Breast epithelium (tissue), 4 donors: ENCODE results near the gene FAM193A. TPM values are rescaled to one million over a fixed set of nuclear protein-coding genes. Genes with fewer than 3 reads are reported as not detected.

Source experiments
- DNase-seq, 2 donors: peaks; one replicate each; pipeline ENCODE4 v3.0.0-alpha.2; 2019; ENCODE audit warnings: low spot score in 2 of 2
- H3K27ac ChIP-seq, 2 donors: fragments of 200-600 bp; sonication (generic) in 1 of 2; one replicate each; pipeline ENCODE4 v1.5.1; 2016 to 2019; ENCODE audit warnings: mild to moderate bottlenecking in 1 of 2
- H3K27me3 ChIP-seq, 2 donors: fragments of 200-600 bp; sonication (generic) in 1 of 2; one replicate each; pipeline versions ENCODE4 v1.5.1 to v1.6.0; 2017 to 2019; ENCODE audit warnings: control low read depth in 1 of 2, mild to moderate bottlenecking in 1 of 2
- H3K36me3 ChIP-seq: fragments of 200-600 bp; one replicate; pipeline ENCODE4 v1.5.1; 2019
- H3K4me1 ChIP-seq, 2 donors: fragments of 200-600 bp; sonication (generic); one replicate each; pipeline ENCODE4 v1.5.1; 2016 to 2019; ENCODE audit warnings: control low read depth in 1 of 2
- H3K4me3 ChIP-seq, 3 donors: fragments of 200-600 bp; sonication (generic); 1 replicate in 2 of 3; 2 replicates in 1 of 3; pipeline ENCODE4 v1.5.1; 2016 to 2019; ENCODE audit warnings: mild to moderate bottlenecking in 3 of 3, moderate library complexity in 2 of 3
- H3K9me3 ChIP-seq, 2 donors: fragments of 200-600 bp; sonication (generic) in 1 of 2; one replicate each; pipeline ENCODE4 v1.5.1; 2016 to 2019; ENCODE audit warnings: control low read depth in 1 of 2
- POLR2A ChIP-seq: fragments of 450-650 bp; IDR thresholded peaks from one replicate; pipeline ENCODE4 v1.6.1; 2016; ENCODE audit warnings: antibody characterized with exemption, mild to moderate bottlenecking, moderate library complexity
- POLR2AphosphoS5 ChIP-seq, 3 donors: sonication (generic); formaldehyde crosslinking; IDR thresholded peaks; one replicate each; pipeline ENCODE4 v1.6.1; 2017; ENCODE audit warnings: antibody characterized with exemption in 3 of 3
- intact Hi-C: fragments of 100-400 bp; cut with DNase I; formaldehyde crosslinking; loops from one replicate; pipeline ENCODE4 v1.15.1; 2023; ENCODE audit warnings: low total_unique reads
- total RNA-seq, 3 donors: library from RNA; depleted of rRNA; stranded (reverse); fragments of >200 nt; gene quantifications; one replicate each; pipeline ENCODE4 v1.1.0, GENCODE V29; 2016
- TF ChIP-seq, protein P1 (sequence below), 3 donors: fragments of 450-650 bp; IDR thresholded peaks; one replicate each; pipeline ENCODE4 v1.5.1; 2016 to 2017; ENCODE audit warnings: antibody characterized with exemption in 3 of 3, mild to moderate bottlenecking in 3 of 3, moderate library complexity in 3 of 3

Gene FAM193A
- total RNA-seq, 3 donors from 2014 or later: 24.5 to 26.5 (median 24.7) TPM

DNA sequence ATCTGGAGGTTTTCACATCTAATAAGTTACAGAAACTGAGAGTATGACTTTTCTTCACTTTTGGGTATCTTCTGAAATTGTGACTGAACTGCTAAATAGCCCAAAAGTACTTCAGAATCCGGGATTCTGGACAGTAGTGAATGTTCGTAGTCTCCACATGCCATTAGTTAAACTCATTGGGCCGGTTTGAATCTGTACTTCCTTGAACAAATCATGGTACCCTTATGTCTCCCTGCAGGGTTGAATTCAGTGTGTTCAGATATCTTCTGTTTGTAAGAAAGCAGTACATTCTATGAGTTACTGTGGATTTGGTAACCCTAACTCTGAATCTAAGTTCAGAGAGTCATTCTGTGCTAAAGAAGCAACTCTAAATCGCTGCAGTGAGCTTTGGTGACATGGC, 33.6 kb downstream of the FAM193A start:
- Histone ChIP-seq H3K27me3 (no peaks in the 10 kb centered on the region), H3K9me3 (no peaks in the 10 kb centered on the region), H3K27ac (peak overlapping the region in 1 of 2 donors; percentile 78), H3K4me3 (no peak overlapping the region), H3K4me1 (no peaks in the 10 kb centered on the region), H3K36me3 (no peaks in the 10 kb centered on the region)
- TF ChIP-seq, protein P1, sequence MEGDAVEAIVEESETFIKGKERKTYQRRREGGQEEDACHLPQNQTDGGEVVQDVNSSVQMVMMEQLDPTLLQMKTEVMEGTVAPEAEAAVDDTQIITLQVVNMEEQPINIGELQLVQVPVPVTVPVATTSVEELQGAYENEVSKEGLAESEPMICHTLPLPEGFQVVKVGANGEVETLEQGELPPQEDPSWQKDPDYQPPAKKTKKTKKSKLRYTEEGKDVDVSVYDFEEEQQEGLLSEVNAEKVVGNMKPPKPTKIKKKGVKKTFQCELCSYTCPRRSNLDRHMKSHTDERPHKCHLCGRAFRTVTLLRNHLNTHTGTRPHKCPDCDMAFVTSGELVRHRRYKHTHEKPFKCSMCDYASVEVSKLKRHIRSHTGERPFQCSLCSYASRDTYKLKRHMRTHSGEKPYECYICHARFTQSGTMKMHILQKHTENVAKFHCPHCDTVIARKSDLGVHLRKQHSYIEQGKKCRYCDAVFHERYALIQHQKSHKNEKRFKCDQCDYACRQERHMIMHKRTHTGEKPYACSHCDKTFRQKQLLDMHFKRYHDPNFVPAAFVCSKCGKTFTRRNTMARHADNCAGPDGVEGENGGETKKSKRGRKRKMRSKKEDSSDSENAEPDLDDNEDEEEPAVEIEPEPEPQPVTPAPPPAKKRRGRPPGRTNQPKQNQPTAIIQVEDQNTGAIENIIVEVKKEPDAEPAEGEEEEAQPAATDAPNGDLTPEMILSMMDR (IDR thresholded peaks at IDR 0.05): no peak
- no peak for TF ChIP-seq POLR2AphosphoS5 (IDR thresholded peaks at IDR 0.05)
- no peak for TF ChIP-seq POLR2A
- intact Hi-C loops: no loop called here
- no peak for DNase-seq

DNA sequence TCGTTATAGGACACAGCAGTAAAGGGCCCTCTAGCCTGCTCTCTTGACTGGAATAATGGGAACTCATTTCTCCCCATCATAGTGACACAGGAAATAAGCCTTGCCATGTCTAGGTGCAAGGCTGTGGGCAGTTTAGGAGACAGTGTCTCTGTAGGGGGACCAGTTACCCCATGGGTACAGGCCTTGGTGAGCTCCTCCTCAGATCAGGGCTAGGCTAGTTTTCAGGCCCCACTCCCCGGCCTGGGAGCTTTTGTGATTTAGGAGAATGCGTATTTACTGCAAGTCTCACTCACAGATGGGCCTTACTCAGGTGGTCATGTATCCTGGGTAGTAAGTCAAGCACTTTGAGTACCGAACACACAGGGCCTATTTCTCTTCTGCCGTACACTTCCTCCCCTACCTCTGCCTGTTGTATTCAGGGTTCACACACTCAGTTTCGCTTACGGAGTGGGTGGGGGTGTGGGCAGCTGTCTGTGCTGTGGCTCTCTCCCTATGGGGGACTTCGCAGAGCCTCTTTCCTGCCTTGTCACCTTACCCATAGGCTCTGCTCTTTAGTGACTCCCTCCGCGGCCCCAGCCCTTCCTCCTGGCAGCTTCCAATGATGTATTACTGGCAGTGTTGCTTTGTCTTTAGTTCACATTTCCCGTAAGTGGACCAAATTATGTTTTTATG, 34.2 kb downstream of the FAM193A start:
- TF ChIP-seq POLR2A (no peak), POLR2AphosphoS5 (IDR thresholded peaks at IDR 0.05) (no peak)
- TF ChIP-seq, protein P1 (IDR thresholded peaks at IDR 0.05): no peak
- Histone ChIP-seq H3K4me1 (no peaks in the 10 kb centered on the region), H3K27me3 (no peaks in the 10 kb centered on the region), H3K27ac (peak overlapping the region; percentile 21 to 78), H3K9me3 (no peaks in the 10 kb centered on the region), H3K36me3 (no peaks in the 10 kb centered on the region), H3K4me3 (no peak overlapping the region)
- intact Hi-C loops: no loop called here
- no peak for DNase-seq

DNA sequence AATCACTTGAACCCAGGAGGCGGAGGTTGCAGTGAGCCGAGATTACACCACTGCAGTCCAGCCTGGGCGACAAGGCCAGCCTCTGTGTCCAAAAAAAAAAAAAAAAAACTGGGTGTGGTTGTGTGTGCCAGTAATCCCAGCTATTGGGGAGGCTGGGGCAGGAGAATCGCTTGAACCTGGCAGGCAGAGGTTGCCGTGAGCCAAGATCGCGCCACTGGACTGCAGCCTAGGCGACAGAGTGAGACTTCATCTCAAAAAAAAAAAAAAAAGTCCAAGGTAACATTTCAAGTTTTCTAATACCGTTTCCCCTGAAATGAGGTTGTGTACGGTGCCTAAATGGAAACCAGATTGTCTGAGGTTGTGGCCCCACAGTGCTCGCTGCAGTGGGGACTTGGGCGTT, 35.6 kb downstream of the FAM193A start:
- DNase-seq: no peak
- no peaks in the 10 kb centered on the region for H3K36me3 ChIP-seq
- no peak overlapping the region for H3K4me3 ChIP-seq
- no peaks in the 10 kb centered on the region for H3K27me3 ChIP-seq
- no peak overlapping the region for H3K27ac ChIP-seq
- no peaks in the 10 kb centered on the region for H3K4me1 ChIP-seq
- intact Hi-C loops: no loop called here
- no peak for TF ChIP-seq POLR2A
- TF ChIP-seq POLR2AphosphoS5 (IDR thresholded peaks at IDR 0.05): no peak
- TF ChIP-seq, protein P1 (IDR thresholded peaks at IDR 0.05): no peak
- no peaks in the 10 kb centered on the region for H3K9me3 ChIP-seq

DNA sequence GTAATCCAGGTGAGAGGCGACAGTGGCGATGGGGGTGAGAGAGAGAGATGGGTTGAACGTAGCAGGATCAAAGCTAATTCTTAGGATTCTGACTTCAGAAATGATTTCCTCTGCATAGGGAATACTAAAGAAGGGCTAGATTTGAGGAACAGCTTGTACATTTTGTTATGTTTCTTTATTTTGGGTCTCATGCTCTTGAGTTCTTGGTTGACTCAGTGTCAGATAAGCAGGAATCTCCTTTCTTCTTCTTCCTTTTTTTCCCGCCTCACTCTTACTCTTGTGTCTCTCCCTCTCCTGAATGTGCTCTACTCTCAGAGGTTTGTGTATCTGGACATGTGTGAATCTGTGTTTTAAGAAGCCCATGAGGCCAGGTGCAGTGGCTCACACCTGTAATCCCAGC, 36.4 kb downstream of the FAM193A start:
- no peak for DNase-seq
- no peaks in the 10 kb centered on the region for H3K9me3 ChIP-seq
- H3K27me3 ChIP-seq: no peaks in the 10 kb centered on the region
- no peak for TF ChIP-seq POLR2A
- TF ChIP-seq, protein P1 (IDR thresholded peaks at IDR 0.05): no peak
- no peak for TF ChIP-seq POLR2AphosphoS5 (IDR thresholded peaks at IDR 0.05)
- no peaks in the 10 kb centered on the region for H3K36me3 ChIP-seq
- no peak overlapping the region for H3K4me3 ChIP-seq
- H3K27ac ChIP-seq: no peak overlapping the region
- H3K4me1 ChIP-seq: no peaks in the 10 kb centered on the region
- intact Hi-C loops: no loop called here

DNA sequence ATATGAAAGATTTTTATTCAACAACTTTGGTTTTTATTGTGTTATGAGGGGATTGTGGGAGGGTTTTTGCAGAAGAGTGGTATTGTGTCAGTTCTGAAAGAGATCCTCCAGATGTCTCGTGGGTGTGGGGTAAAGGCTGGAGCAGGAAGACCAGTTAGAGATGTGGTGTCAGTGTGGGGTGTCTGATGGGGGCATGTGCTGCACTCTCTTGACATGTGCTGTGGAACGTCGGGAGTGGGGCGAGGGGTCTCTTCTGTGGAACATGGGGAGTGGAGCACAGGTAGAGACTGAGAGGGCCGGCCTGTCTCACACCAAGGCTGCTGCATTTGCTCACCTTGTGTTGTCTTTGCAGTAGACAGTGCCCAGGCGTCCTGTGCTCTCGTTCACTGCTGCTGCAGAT, 37.6 kb downstream of the FAM193A start:
- Histone ChIP-seq H3K4me1 (no peaks in the 10 kb centered on the region), H3K27ac (no peak overlapping the region), H3K36me3 (no peaks in the 10 kb centered on the region), H3K4me3 (no peak overlapping the region), H3K9me3 (no peaks in the 10 kb centered on the region), H3K27me3 (no peaks in the 10 kb centered on the region)
- TF ChIP-seq, protein P1 (IDR thresholded peaks at IDR 0.05): no peak
- no peak for TF ChIP-seq POLR2AphosphoS5 (IDR thresholded peaks at IDR 0.05)
- no peak for TF ChIP-seq POLR2A
- no peak for DNase-seq
- intact Hi-C loops: no loop called here
